ENCODE measurements around the gene RAC3. TPM values are rescaled to one million over a fixed set of nuclear protein-coding genes. Genes with fewer than 3 reads are reported as not detected.

The RAC3 gene
- total RNA-seq, 1 donor from 2014 or later = 18.4 TPM

GRCh38 chr17:82079001-82079677 lies 47.7 kb downstream of the RAC3 start:
- no peaks in the 10 kb centered on the region for H3K4me1 Mint-ChIP-seq (ENCODE audit: low read depth)
- intact Hi-C loops (cut with micrococcal nuclease) = no loop called here
- no peaks in the 10 kb centered on the region for H3K27me3 Mint-ChIP-seq (ENCODE audit: low read depth)
- peaks cover 32% of the 10 kb centered on the region for H3K36me3 Mint-ChIP-seq (ENCODE audit: low read depth)
- H3K9me3 Mint-ChIP-seq = no peaks in the 10 kb centered on the region
- DNase-seq (ENCODE audit: low spot score) = no peak
- H3K4me3 Mint-ChIP-seq (ENCODE audit: low read depth) = no peak overlapping the region
- no peak overlapping the region for H3K27ac Mint-ChIP-seq

- Mint-ChIP-seq H3K27me3 (ENCODE audit: low read depth) (no peaks in the 10 kb centered on the region), H3K27ac (no peak overlapping the region), H3K9me3 (no peaks in the 10 kb centered on the region), H3K4me1 (ENCODE audit: low read depth) (no peaks in the 10 kb centered on the region), H3K36me3 (ENCODE audit: low read depth) (peaks cover 35% of the 10 kb centered on the region), H3K4me3 (ENCODE audit: low read depth) (no peak overlapping the region)
- no peak for DNase-seq (ENCODE audit: low spot score)
- intact Hi-C loops (cut with micrococcal nuclease) = no loop called here
These were observed 48.7 kb downstream of the RAC3 start for GRCh38 chr17:82080048-82080788.

- H3K36me3 Mint-ChIP-seq (ENCODE audit: low read depth) = peaks cover 35% of the 10 kb centered on the region
These were observed 49.4 kb downstream of the RAC3 start for GRCh38 chr17:82080789-82081464.

GRCh38 chr17:82081546-82081945 lies 50.1 kb downstream of the RAC3 start:
- H3K36me3 Mint-ChIP-seq (ENCODE audit: low read depth) = peaks cover 38% of the 10 kb centered on the region
- no peak overlapping the region for H3K4me3 Mint-ChIP-seq (ENCODE audit: low read depth)
- no peak overlapping the region for H3K27ac Mint-ChIP-seq
- no peak for DNase-seq (ENCODE audit: low spot score)
- no peaks in the 10 kb centered on the region for H3K27me3 Mint-ChIP-seq (ENCODE audit: low read depth)
- intact Hi-C loops (cut with micrococcal nuclease) = no loop called here
- H3K9me3 Mint-ChIP-seq = no peaks in the 10 kb centered on the region
- no peaks in the 10 kb centered on the region for H3K4me1 Mint-ChIP-seq (ENCODE audit: low read depth)

More at GRCh38 chr17:82080789-82081464, 49.4 kb downstream of the RAC3 start:
- H3K9me3 Mint-ChIP-seq = no peaks in the 10 kb centered on the region
- no peaks in the 10 kb centered on the region for H3K27me3 Mint-ChIP-seq (ENCODE audit: low read depth)
- no peaks in the 10 kb centered on the region for H3K4me1 Mint-ChIP-seq (ENCODE audit: low read depth)
- intact Hi-C loops (cut with micrococcal nuclease) = no loop called here
- DNase-seq (ENCODE audit: low spot score) = no peak
- no peak overlapping the region for H3K27ac Mint-ChIP-seq
- H3K4me3 Mint-ChIP-seq (ENCODE audit: low read depth) = no peak overlapping the region

GRCh38 chr17:82081966-82082365 lies 50.5 kb downstream of the RAC3 start:
- peaks cover 40% of the 10 kb centered on the region for H3K36me3 Mint-ChIP-seq (ENCODE audit: low read depth)
- DNase-seq (ENCODE audit: low spot score) = no peak
- intact Hi-C loops (cut with micrococcal nuclease) = no loop called here

GRCh38 chr17:82082456-82082855 lies 51.0 kb downstream of the RAC3 start:
- H3K9me3 Mint-ChIP-seq = no peaks in the 10 kb centered on the region

More at GRCh38 chr17:82081966-82082365, 50.5 kb downstream of the RAC3 start:
- no peaks in the 10 kb centered on the region for H3K9me3 Mint-ChIP-seq
- H3K4me1 Mint-ChIP-seq (ENCODE audit: low read depth) = no peaks in the 10 kb centered on the region
- H3K4me3 Mint-ChIP-seq (ENCODE audit: low read depth) = no peak overlapping the region
- H3K27ac Mint-ChIP-seq = no peak overlapping the region
- no peaks in the 10 kb centered on the region for H3K27me3 Mint-ChIP-seq (ENCODE audit: low read depth)

GRCh38 chr17:82083009-82083408 lies 51.5 kb downstream of the RAC3 start:
- Mint-ChIP-seq H3K27me3 (ENCODE audit: low read depth) (no peaks in the 10 kb centered on the region), H3K9me3 (no peaks in the 10 kb centered on the region), H3K4me1 (ENCODE audit: low read depth) (no peaks in the 10 kb centered on the region), H3K27ac (no peak overlapping the region), H3K4me3 (ENCODE audit: low read depth) (no peak overlapping the region), H3K36me3 (ENCODE audit: low read depth) (peaks cover 38% of the 10 kb centered on the region)
- no peak for DNase-seq (ENCODE audit: low spot score)
- intact Hi-C loops (cut with micrococcal nuclease) = no loop called here

More at GRCh38 chr17:82082456-82082855, 51.0 kb downstream of the RAC3 start:
- intact Hi-C loops (cut with micrococcal nuclease) = no loop called here
- no peak overlapping the region for H3K4me3 Mint-ChIP-seq (ENCODE audit: low read depth)
- no peaks in the 10 kb centered on the region for H3K4me1 Mint-ChIP-seq (ENCODE audit: low read depth)
- peaks cover 40% of the 10 kb centered on the region for H3K36me3 Mint-ChIP-seq (ENCODE audit: low read depth)
- DNase-seq (ENCODE audit: low spot score) = no peak
- H3K27me3 Mint-ChIP-seq (ENCODE audit: low read depth) = no peaks in the 10 kb centered on the region
- no peak overlapping the region for H3K27ac Mint-ChIP-seq

Other genes with a start within 250 kb of the RAC3 start
- gene GCGR, start 227.5 kb upstream of the RAC3 start, total RNA-seq = not detected in 2 replicates
- 42.5 and 42.9 TPM in 2 replicates for gene MCRIP1, start 198.4 kb upstream of the RAC3 start, total RNA-seq
- not detected in 2 replicates for gene PPP1R27, start 196.6 kb upstream of the RAC3 start, total RNA-seq
- 545 and 603 TPM in 2 replicates for gene P4HB, start 171.1 kb upstream of the RAC3 start, total RNA-seq
- gene ARHGDIA, start 160.3 kb upstream of the RAC3 start, total RNA-seq = 713 and 715 TPM in 2 replicates
- 237 and 240 TPM in 2 replicates for gene ALYREF, start 140.1 kb upstream of the RAC3 start, total RNA-seq
- 108 and 119 TPM in 2 replicates for gene ANAPC11, start 140.0 kb upstream of the RAC3 start, total RNA-seq
- gene NPB, start 129.4 kb upstream of the RAC3 start, total RNA-seq = 0.28 and 0.39 TPM in 2 replicates
- gene PCYT2, start 120.3 kb upstream of the RAC3 start, total RNA-seq = 51.5 and 51.7 TPM in 2 replicates
- 50.2 and 55.7 TPM in 2 replicates for gene SIRT7, start 113.5 kb upstream of the RAC3 start, total RNA-seq
- gene MAFG, start 103.9 kb upstream of the RAC3 start, total RNA-seq = 30.3 and 31.8 TPM in 2 replicates
- gene PYCR1, start 94.4 kb upstream of the RAC3 start, total RNA-seq = 99.9 and 105 TPM in 2 replicates
- not detected in 2 replicates for gene MYADML2, start 84.4 kb upstream of the RAC3 start, total RNA-seq
- 1.2 and 2.2 TPM in 2 replicates for gene NOTUM, start 70.5 kb upstream of the RAC3 start, total RNA-seq
- gene ASPSCR1, start 54.0 kb upstream of the RAC3 start, total RNA-seq = 32.9 and 33.8 TPM in 2 replicates
- 88.3 and 91.9 TPM in 2 replicates for gene CENPX, start 8.8 kb upstream of the RAC3 start, total RNA-seq
- 32.3 and 33.4 TPM in 2 replicates for gene LRRC45, start 8.4 kb upstream of the RAC3 start, total RNA-seq
- 138 and 145 TPM in 2 replicates for gene DCXR, start 6.0 kb downstream of the RAC3 start, total RNA-seq
- gene RFNG, start 20.1 kb downstream of the RAC3 start, total RNA-seq = 21.8 and 21.9 TPM in 2 replicates
- 103 TPM in 2 replicates for gene GPS1, start 20.2 kb downstream of the RAC3 start, total RNA-seq
- gene DUS1L, start 34.1 kb downstream of the RAC3 start, total RNA-seq = 154 and 179 TPM in 2 replicates
- 387 and 409 TPM in 2 replicates for gene FASN, start 66.6 kb downstream of the RAC3 start, total RNA-seq
- gene CCDC57, start 181.2 kb downstream of the RAC3 start, total RNA-seq = 51.7 and 53.1 TPM in 2 replicates
- 187 and 200 TPM in 2 replicates for gene SLC16A3, start 197.4 kb downstream of the RAC3 start, total RNA-seq
- 139 and 151 TPM in 2 replicates for gene CSNK1D, start 242.0 kb downstream of the RAC3 start, total RNA-seq

All from activated T-helper 2 cell treated with anti-CD3 and anti-CD28 coated beads, Interferon-gamma antibody, Interleukin-2, Interleukin-4, amounts not matched to agents 10 μg/mL and 5 μg/mL and 100 μg/mL, durations not matched to agents 14 hours and 24 hours and 36 hours (primary cell).